ENCODE measurements around the gene LRCH3.
"Not testable (repeated sequence)": the region's sequence is repeated elsewhere in the genome, so short reads cannot be mapped to it uniquely, and the experiment has no call there.

Gene LRCH3

DNA sequence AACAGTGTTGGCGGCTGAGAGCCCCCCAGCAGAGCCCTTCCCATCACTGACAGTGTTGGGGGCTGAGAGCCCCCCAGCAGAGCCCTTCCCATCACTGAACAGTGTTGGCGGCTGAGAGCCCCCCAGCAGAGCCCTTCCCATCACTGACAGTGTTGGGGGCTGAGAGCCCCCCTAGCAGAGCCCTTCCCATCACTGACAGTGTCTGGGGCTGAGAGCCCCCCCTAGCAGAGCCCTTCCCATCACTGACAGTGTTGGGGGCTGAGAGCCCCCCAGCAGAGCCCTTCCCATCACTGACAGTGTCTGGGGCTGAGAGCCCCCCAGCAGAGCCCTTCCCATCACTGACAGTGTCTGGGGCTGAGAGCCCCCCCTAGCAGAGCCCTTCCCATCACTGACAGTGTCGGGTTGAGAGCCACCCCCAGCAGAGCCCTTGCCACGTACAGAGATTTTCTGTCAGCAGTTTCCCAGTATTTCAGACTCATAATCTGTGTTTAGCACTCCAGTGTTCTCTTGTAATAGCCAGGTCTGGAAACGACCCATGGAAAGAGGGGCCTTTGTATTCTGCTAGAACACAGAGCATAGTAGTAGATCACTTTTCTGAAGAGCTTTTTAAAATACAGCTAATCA, 96.5 kb downstream of the LRCH3 start:
- DNase-seq, result not testable (repeated sequence)

DNA sequence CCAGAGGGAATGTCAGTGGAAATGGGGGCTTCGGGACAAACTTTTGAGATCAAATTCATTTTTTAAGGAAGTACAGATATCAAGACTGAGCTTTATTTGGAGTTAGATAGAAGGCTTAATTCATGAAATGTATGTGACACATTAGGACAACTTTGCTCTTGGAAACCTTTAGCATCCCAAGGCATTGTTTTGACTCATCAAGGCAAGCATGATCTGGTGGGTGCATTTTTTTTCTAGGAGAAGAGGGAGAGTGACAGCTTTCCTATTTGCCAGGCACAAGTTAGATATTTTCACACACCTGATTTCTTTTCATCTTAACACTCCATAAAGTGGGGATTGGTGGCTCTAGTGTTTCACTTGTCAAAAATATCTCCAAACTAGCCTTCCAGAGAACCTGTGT, 97.5 kb downstream of the LRCH3 start:
- DNase-seq, result no peak

DNA sequence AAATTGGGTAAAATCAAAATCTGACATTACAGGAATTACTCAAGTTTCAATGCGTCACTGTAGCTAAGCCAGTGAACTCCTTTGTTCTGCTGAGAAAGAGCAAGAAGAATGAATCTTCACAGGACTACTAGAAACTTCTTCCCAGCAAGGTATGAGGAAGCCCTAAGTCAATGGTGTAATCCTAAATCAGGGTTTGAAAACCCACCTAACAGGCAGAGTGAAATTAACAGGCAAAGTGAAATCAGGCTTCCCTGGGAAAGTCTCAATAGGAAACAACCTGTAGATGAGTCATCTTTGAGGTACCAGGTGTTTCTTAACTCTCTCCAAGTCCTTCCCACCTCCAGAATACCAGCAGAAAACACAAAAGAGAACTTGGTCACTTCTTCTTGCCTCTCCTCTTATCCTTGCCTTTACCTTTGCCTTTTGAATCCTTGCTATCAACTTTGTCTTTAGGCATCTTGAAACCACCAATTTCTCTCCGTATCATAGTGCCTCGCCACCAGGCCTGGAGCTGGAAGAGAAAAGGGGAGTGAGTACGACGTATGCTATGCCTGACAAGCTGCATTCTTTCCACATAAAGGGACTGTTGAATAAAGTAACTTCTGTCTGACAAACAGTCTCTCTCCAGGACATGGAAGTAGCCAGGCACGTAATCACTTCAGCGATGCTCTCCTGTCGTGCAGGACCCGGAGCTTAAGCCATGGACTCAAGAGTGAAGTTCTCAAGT, 98.3 kb downstream of the LRCH3 start:
- no peak for DNase-seq

DNA sequence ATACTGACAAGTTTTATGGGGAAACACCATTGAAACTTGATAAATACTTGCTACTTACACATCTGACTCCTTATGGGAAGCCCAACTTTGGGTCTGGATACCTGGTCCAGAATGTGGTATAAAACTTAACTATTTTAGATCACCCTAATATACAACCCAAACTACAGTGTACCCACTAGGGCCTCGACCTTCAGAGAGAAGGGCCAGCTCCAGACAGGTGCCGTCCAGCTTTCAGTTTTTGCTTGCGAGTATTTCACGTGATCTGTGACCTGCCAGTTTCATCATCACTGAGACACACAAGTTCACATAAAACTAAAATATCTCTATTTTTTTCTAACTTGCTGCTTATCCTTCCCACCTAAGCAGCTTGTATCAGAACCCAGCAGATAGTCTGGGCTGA, 99.6 kb downstream of the LRCH3 start:
- no peak for DNase-seq

DNA sequence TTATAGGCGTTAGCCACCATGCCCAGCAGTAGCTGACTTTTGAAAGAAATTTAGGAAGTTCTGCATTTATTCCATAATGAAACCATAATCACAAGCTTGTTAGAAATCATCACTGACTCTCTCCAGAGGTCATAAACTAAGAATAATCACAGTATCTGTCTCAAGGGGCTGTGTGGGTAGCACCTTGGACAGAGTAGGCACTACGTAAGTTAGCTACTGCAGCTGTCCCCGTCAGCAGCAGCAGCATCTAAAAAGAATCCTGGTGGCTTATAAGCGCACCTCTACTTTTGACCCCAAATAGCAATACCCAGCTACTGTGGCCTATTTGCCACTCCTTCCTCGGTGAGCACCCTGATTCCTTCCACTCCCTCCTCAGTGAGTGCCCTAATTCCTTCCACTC, 101.1 kb downstream of the LRCH3 start:
- DNase-seq, result no peak

DNA sequence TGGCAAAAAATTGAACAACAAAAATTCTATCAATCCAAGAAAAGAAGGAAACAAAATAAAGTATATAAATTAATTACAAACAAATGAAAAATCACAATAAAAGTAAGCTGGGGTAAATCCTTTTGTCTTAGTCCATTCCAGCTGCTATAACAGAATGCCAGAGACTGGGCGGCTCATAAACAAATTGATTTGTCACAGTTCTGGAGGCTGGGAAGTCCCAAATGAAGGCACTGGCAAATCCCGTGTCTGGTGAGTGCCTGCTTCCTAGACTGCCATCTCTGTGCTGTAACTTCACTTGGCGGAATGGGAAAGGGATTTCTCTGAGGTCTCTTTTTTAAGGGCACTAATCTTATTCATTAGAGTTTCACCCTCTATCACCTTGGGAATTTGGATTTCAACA, 105.4 kb downstream of the LRCH3 start:
- no peak for DNase-seq

DNA sequence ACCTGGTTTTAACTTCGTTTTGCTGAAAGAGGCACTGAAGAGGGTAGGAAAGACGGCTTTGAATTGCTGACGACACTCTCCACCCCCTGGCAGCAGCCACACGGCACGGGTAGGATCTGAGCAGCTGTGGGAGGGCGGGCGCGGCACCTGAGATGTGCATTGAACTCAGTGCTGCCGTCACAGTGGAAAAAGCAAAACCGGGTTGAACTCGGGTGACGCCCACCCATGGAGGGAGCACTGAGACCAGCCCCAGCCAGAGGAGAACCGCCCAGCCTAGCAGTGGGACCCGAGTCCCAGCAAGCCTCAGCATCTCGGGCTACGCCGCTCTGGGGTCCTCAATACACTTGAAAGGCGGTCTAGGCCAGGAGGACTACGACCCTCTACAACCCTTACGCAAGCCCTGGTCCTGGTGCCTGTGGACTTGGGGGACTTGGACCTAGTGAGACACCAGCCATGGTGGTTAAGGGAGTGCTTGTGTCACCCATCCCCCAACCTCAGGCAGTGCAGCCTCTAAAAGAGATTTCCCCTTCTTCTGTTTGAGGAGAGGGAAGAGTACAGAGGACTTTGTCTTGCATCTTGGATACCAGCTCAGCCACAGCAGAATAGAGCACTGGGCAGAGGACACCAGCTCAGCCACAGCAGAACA, 108.9 kb downstream of the LRCH3 start:
- DNase-seq, result no peak

DNA sequence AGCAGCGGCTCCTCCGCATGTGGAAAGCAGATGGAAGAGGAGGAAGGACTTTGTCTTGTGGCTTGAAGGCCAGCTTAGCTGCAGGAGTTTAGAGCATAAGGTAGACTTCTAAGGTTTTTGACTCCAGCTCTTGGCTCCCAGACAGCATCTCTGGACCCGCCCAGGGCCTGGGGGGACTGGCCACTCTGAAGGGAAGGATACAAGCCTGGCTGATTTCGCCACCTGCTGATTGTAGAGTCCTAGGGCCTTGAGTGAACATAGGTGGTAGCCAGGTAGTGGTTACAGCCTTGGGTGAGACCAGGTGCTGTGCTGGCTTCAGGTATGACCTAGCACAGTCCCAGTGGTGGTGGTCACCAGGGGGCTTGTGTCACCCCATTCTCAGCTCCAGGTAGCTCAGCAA, 110.6 kb downstream of the LRCH3 start:
- DNase-seq, result no peak

DNA sequence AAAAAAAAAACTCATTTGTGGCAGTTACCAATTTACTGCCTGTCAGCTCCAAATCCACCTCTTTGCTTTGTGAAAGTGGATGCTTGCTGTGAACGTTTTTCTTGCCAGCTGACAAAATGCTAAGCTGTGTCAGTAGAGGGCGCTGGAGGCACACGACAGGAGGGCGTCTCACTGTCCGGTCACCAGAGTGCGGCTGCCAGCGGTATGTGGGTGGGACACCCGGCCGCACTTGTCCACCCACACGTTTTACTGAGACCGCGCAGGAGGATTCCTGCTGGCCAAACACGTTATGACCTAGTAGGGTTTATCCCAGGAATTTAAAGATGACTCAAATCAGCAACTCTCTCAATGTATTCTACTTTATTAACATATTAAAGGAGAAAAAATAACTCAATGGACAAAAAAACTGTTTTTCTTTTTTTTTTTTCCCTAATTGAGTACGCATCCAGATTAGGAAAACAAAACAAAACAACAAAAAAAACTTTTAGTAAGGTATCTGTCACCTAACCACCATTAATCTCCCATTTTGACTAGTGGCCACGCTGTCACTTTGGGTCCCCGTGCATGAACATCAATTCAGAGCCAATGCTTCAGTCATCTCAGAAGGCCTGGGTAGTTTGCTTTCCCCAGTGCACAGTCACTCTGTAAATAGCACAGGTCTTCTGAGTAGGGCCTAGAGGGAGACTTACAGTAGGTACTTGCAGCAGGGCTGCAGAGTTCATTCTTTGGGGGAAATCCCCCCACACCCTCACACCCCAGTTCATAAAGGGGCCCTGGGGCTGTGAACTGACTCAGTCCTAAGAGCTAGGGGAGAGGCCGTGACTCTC, 115.2 kb downstream of the LRCH3 start:
- DNase-seq, result no peak

DNA sequence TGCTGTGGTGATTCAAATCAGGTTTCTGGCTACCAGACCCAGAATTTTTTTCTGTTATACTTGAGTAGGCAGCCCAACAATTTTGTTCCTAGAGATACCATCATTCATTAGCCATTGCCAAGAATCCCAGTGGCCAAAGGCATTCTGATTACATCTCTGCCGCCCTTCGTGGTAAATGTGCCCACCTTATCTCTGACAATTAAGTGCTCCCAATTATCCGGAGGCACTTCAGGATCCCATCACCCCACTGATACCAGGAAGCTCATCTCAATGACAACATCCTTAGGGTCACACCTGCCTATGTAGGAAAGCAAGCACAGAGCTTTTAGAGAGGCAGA, 115.8 kb downstream of the LRCH3 start:
- no peak for DNase-seq

DNA sequence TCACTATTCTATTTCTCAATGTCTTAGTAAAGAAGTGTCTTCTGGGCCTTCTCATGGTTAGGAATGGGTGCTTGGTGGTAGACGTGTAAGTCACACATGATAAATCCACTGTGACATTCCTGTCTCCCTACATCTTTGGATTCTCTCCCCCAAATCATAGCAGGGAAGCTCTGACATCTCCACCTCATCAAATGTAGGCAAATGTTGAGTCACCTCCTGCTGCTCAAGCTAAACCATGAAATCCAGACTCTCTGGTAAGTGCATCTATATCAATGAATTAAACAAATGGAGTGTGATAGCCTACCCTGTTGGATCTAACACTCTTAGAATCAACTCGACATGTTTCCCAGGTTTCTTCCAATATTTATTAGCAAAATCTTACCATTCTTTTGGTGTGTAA, 116.1 kb downstream of the LRCH3 start:
- no peak for DNase-seq

DNA sequence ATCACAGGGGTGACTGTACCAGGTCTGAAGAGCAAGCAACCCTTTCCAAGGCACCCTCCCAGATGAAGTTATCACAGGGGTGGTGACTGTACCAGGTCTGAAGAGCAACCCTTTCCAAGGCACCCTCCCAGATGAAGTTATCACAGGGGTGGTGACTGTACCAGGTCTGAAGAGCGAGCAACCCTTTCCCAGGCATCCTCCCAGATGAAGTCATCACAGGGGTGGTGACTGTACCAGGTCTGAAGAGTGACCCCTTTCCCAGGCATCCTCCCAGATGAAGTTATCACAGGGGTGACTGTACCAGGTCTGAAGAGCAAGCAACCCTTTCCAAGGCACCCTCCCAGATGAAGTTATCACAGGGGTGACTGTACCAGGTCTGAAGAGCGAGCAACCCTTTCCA, 117.5 kb downstream of the LRCH3 start:
- DNase-seq, result not testable (repeated sequence)

DNA sequence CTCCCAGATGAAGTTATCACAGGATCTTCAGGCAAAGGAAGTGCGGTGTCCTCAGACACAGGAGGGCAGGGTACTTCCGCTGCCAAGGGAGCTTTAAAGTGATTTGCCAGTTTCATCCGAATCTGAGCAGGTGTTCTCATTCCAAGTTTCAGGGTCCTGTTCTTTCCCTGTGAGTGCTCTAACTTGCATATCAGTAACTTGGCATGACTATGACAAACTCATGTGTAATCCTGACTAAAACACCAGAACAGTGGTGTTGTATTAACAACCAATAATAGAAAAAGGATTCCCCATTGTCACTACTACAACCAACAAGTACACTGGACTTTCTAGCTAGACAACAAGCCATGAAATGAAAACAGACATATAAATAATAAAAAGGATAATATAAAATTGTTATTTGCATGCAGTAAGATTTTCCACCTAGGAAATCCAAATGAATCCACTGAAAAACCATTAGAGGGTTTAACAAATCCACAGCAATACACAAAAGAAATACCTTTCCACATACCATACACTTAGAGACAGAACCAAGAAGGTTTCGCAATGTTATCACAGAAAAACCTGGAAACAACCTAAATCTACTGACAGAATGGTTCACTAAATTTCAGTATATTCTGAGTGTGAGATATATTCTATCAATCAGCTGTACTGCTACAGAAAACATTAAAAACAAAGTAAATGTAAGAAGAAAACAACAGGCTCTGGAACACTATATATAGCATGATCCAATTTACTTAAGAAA, 118.1 kb downstream of the LRCH3 start:
- no peak for DNase-seq

DNA sequence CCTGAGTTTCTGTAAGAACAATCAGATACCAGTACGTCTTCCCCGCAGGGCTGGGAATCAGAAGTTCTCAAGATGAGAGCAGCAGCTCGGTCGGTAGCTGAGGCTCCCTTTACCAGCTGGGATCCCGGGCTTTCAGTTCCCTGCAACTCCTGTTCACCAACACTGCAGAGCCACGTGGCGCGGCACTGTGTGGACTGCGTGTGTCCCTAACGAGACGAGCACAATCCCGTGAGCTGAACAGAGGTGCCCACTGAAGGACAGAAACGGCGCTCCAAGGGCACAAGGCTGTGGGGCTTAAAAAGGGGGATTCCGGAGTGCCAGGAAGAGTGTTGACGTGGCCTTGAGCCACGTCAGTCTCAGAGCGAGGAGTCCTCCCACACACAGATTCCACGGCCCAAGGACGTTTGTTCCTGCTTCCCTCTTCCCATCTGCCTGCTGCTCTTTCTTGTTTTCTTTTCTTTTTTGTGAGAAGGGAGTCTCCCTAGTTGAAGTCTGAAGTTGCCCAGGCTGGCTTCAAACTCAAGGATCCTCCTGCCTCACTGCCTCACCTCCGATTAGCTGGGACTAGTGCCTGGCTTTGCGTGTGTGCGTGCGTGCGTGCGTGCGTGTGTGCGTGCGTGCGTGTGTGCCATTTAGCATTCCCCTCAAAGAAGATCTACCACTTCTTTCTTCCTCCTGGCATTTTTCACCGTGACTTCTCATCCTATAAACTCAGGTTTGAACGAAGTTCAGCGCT, 121.9 kb downstream of the LRCH3 start:
- no peak for DNase-seq

DNA sequence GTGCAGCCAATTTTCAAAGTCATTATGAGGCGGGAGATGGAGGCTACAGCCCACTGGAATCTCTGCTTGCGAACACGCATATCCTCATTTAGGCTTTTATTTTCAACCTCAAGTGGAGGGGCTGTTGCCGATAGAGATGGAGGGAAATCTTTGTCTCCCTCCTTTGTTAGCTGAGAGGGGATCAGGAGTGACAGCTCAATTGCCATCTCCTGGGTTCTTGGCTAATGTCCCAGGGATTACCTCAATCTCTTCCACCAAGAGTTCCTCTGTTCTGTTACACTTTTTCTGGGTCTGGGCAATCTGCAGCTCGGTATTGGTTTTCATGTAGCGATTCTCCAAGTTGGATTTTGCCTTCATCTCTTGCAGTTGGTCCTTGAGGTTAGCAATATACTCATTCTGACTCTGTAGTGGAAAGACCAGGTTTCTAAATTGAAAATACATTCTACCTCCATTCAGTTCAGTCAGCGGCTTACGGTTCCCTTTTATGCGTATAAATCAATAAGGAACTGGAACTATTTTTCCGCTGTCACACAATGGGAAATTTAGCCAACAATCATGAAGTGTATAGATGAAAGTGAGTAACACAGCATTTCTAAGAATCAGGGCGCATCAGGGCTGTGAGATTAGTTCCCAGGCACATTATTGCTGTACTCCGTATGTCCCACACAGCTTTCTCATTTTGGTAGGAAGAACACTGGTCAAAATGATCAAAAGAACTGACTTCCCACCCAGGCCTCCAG, 122.8 kb downstream of the LRCH3 start:
- no peak for DNase-seq

DNA sequence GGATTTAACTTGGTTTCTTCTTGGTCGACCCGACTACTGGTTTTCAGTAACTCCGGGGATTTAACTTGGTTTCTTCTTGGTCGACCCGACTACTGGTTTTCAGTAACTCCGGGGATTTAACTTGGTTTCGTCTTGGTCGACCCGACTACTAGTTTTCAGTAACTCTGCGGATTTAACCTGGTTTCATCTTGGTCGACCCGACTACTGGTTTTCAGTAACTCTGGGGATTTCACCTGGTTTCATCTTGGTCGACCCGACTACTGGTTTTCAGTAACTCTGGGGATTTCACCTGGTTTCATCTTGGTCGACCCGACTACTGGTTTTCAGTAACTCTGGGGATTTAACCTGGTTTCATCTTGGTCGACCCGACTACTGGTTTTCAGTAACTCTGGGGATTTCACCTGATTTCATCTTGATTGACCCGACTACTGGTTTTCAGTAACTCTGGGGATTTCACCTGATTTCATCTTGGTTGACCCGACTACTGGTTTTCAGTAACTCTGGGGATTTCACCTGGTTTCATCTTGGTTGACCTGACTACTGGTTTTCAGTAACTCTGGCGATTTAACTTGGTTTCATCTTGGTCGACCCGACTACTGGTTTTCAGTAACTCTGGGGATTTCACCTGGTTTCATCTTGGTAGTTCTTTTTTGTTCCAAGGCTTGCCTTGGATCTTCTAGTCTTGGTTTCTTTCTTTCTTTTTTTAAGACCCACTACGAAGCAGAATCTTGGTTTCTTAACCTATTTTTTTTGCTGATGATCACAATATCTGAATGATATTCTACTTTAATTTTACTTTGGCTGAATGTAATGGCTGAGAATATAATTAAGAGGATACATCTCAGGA, 130.6 kb downstream of the LRCH3 start:
- not testable (repeated sequence) for DNase-seq

DNA sequence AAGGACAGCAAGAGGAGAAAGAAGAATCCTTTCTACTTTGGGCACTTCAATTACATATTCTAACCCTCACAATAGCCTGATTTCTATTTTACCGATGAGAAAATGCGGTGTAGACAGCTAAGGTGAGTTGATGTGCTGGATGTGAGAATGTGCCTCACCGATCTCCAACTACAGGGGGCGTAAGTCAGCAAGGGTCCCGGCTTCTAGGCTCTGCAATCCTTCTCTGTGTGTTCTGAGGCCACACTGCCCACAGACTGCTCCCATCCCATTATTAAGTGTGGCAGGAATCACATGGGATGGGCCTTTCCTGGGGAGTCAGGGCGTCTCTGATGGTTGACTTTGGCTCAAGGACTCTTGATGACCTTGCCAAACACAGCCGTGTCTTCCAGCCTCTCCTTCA, 135.4 kb downstream of the LRCH3 start:
- no peak for DNase-seq

DNA sequence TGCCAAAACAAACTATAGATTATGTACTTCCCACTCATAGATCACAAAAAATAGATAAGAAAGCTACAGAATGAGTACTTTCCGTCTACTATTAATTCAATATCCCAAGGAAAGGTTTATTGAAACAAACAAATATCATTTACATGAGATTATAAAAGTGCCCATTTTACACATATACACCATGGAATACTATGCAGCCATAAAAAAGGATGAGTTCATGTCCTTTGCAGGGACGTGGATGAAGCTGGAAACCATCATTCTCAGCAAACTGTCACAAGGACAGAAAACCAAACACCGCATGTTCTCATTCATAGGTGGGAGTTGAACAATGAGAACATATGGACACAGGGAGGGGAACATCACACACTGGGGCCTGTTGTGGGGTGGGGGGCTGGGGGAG, 136.5 kb downstream of the LRCH3 start:
- DNase-seq, result not testable (repeated sequence)

DNA sequence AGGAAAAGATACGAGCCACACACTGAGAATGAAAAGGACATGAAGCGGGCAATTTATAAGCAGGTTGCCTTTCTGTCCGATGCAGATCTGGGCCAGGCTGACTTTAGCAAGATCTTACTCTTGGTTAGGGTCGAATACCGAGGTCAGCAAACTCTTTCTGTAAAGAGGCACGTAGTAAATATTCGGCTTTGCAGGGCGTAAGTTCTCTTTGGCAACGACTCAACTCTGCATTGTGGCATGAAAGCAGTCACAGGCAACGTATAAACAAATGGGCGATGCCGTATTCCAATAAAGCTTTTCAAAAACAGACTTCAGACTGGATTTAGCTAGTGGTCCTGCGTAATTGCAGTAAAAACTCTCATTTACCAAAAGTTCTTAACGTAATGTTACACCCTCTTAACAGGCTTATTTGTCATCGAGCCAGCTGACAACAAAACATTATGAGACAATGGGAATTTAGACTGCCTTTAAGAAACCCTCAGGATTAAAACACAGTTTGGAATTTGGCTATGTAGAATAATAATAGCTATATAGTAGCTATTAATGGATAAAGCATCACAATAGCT, 145.8 kb downstream of the LRCH3 start:
- DNase-seq, result no peak

Measured in NCI-H187 treated with DMSO at 0.1 percent for 48 hours (cell line).